Right lobe of liver (tissue), 6 donors: ENCODE measurements around the gene CCM2. TPM values are rescaled to one million over a fixed set of nuclear protein-coding genes. Genes with fewer than 3 reads are reported as not detected.

ENCODE experiments used
- ATAC-seq, 4 donors: fragments of 200-7000 bp; cut with Tn5 transposase; one replicate each; pipeline ENCODE4 v1.9.1; 2020; ENCODE audit warnings: mild to moderate bottlenecking in 4 of 4, moderate library complexity in 4 of 4
- DNase-seq, 3 donors: peaks; one replicate each; pipeline ENCODE4 v3.0.0-alpha.2; 2020
- H3K27ac ChIP-seq, 3 donors: fragments of 200-600 bp; one replicate each; pipeline ENCODE4 v1.8.0; 2022
- H3K27me3 ChIP-seq, 2 donors: fragments of 200-600 bp; one replicate each; pipeline ENCODE4 v1.8.0; 2022
- H3K36me3 ChIP-seq, 4 donors: fragments of 200-600 bp; sonication (generic) in 1 of 4; one replicate each; pipeline versions ENCODE4 v1.5.1 to v1.8.0; 2017 to 2022; ENCODE audit warnings: control low read depth in 1 of 4
- H3K4me1 ChIP-seq, 4 donors: fragments of 200-600 bp; sonication (generic) in 1 of 4; one replicate each; pipeline versions ENCODE4 v1.5.1 to v1.8.0; 2017 to 2022; ENCODE audit warnings: control low read depth in 1 of 4
- H3K4me3 ChIP-seq, 3 donors: fragments of 200-600 bp; one replicate each; pipeline ENCODE4 v1.8.0; 2022
- H3K9me3 ChIP-seq, 4 donors: fragments of 200-600 bp; sonication (generic) in 1 of 4; one replicate each; pipeline versions ENCODE4 v1.5.1 to v1.8.0; 2017 to 2022; ENCODE audit warnings: control low read depth in 1 of 4
- POLR2A ChIP-seq: fragments of 450-650 bp; IDR thresholded peaks from one replicate; pipeline ENCODE4 v1.6.1; 2017; ENCODE audit warnings: antibody characterized with exemption, mild to moderate bottlenecking
- WGBS: methylation state at CpG from one replicate; pipeline ENCODE4 v1.1.6; 2018; ENCODE audit warnings: low coverage, low lambda C conversion rate; ENCODE audit not compliant: insufficient coverage; ENCODE audit errors: missing lambda C conversion rate; 5-methylcytosine and 5-hydroxymethylcytosine counted together
- intact Hi-C, 2 donors: fragments of 100-400 bp; cut with DNase I; formaldehyde crosslinking; loops; one replicate each; pipeline versions ENCODE4 v1.11.2 to v1.14.1; 2022
- small RNA-seq, 2 experiments: library from RNA; depleted of rRNA; stranded (forward); fragments of <200 nt; gene quantifications; one replicate each; pipeline ENCODE3, GENCODE V24; 2016
- total RNA-seq, 6 experiments: library from RNA; depleted of rRNA in 2 of 6; stranded (reverse); fragments of >200 nt in 2 of 6; fragmentation: NEBNext Ultra II Directional in 3 of 6; extraction: Animal tissue kit (Norgen Biotek cat#: 25700) in 3 of 6; gene quantifications; one replicate each; pipeline versions ENCODE4 v1.1.0 to v1.2.4, GENCODE V29; 2016 to 2023
- TF ChIP-seq, protein P1 (sequence below), 4 donors: fragments of 200-600 bp in 3 of 4; fragments of 450-650 bp in 1 of 4; IDR thresholded peaks; one replicate each; pipeline versions ENCODE4 v1.5.1 to v1.8.0; 2016 to 2022; ENCODE audit warnings: antibody characterized with exemption in 4 of 4, mild to moderate bottlenecking in 2 of 4
- donor health status: DM: no; HTN: yes; CAD: no.
- donor health status: DM: no; HTN: no; CAD: no.
- donor health status: DM: no; HTN: no; CAD: no.
- donor health status: DM: no; HTN: yes; CAD: no.
- donor health status: DM: no; HTN: yes; CAD: no.

The CCM2 gene
- total RNA-seq, 6 experiments from 2014 or later: 29.4 to 70.7 (median 37.9) TPM

DNA sequence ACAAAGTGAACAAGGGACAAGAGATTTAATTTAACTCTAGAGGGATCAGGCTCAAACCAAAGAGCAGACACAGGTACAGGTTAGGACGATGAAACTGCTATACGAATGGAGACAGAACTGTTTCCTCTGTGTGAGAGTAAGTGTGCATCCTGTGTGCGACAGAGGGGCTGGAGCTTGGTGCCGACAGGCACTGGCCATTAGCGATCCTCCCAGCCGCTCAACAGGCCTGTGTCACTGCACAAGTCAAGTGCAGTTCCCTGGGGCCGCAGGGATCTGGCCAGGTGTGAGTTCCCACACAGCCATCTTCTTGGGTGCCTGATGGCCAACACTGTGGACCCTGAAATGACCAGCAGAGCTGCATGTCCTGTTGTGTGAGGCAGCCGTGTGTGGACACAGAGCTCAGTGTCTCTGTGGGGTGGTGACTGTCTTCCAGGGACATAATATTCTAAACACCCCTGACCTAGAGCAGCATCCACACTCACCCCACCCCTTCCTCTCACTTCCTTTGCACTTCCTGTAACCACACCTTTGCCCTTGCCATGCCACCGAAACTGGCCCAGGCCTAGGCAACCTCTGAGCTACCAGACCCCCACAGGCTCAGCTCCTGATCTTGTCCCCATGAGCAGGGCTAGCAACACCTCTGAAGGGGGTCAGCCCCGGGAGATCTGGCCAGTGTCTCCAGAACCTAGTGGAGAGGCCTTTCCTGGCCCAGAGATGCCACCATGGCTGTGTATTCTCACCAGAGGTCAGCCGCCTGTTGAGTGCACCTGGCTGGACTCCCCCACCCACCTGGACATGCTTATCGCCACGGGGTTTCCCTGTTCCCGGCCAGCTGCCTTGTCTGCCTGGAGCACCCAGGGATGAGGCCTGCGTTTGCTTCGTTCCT lies 123.2 kb downstream of the CCM2 start:
- intact Hi-C loops: no loop called here
- Histone ChIP-seq H3K4me3 (no peak overlapping the region), H3K4me1 (no peaks in the 10 kb centered on the region), H3K27me3 (no peaks in the 10 kb centered on the region), H3K9me3 (no peaks in the 10 kb centered on the region), H3K27ac (no peak overlapping the region), H3K36me3 (no peaks in the 10 kb centered on the region)
- no peak for DNase-seq
- no peak for ATAC-seq
- 70% methylated on average over 6 of the region's 16 CpGs for whole genome bisulfite sequencing
- no peak for TF ChIP-seq POLR2A
- TF ChIP-seq, protein P1, sequence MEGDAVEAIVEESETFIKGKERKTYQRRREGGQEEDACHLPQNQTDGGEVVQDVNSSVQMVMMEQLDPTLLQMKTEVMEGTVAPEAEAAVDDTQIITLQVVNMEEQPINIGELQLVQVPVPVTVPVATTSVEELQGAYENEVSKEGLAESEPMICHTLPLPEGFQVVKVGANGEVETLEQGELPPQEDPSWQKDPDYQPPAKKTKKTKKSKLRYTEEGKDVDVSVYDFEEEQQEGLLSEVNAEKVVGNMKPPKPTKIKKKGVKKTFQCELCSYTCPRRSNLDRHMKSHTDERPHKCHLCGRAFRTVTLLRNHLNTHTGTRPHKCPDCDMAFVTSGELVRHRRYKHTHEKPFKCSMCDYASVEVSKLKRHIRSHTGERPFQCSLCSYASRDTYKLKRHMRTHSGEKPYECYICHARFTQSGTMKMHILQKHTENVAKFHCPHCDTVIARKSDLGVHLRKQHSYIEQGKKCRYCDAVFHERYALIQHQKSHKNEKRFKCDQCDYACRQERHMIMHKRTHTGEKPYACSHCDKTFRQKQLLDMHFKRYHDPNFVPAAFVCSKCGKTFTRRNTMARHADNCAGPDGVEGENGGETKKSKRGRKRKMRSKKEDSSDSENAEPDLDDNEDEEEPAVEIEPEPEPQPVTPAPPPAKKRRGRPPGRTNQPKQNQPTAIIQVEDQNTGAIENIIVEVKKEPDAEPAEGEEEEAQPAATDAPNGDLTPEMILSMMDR (IDR thresholded peaks at IDR 0.05): no peak

DNA sequence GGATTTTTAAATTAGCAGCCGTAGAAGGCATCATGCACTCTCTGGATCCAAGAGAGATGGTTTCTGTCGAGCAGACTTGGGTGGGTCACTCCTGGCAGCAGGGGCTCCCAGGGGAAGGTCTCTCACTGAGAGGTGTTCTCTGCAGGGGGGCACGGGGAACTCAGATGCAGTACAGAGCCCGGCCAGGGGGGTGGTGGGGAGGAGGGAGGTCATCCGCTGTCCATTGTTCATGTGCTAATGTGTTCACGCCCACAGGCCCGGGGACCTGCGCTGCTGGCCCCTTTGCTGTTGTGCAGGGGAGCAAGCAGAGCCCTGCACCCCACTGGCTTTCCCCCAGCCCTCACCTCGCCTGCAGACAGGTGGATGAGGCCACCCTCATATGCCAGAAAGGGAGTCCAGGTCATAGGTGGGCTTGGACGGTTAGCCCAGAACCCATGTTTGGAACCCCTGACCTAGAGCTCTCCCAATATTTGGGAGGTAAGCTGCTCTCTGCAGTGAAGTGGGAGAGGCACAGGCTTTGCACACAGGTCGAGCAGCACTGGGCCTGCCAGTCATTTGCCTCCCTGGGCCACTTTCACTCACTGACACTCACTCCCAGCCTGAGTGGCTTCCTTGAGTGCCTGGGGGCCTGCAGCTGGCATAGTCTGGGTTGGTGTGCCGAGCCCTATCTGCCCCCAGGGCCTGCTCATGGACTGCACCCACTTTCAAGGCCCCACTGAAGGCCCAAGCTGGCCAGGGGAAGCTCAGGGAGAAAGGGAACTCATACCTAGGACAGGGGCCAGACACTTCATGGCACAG lies 124.1 kb downstream of the CCM2 start:
- no peaks in the 10 kb centered on the region for H3K4me1 ChIP-seq
- H3K36me3 ChIP-seq: no peaks in the 10 kb centered on the region
- 69% methylated on average over 2 of the region's 12 CpGs for WGBS
- no peak overlapping the region for H3K27ac ChIP-seq
- intact Hi-C loops: no loop called here
- no peaks in the 10 kb centered on the region for H3K9me3 ChIP-seq
- H3K27me3 ChIP-seq: no peaks in the 10 kb centered on the region
- H3K4me3 ChIP-seq: no peak overlapping the region
- ATAC-seq: no peak
- no peak for DNase-seq
- TF ChIP-seq POLR2A: no peak
- TF ChIP-seq, protein P1 (IDR thresholded peaks at IDR 0.05): no peak

GRCh38 chr7:45125193-45125904 lies 125.3 kb downstream of the CCM2 start:
- Histone ChIP-seq H3K4me3 (no peak overlapping the region), H3K36me3 (no peaks in the 10 kb centered on the region), H3K27ac (no peak overlapping the region), H3K9me3 (no peaks in the 10 kb centered on the region), H3K27me3 (no peaks in the 10 kb centered on the region), H3K4me1 (no peaks in the 10 kb centered on the region)
- TF ChIP-seq, protein P1 (IDR thresholded peaks at IDR 0.05): no peak
- TF ChIP-seq POLR2A: no peak
- DNase-seq (no peak), ATAC-seq (no peak)
- intact Hi-C loops: no loop called here
- WGBS: 81% methylated on average over 2 of the region's 11 CpGs

Small RNAs within 50 kb of the gene (small RNA-seq; reads per million reads assigned to genes)
- gene SNORA5A (5.6 to 7.4 reads per million in 2 experiments), gene SNORA5B (0 reads per million in 2 experiments), gene SNORA5C (114 to 171 reads per million in 2 experiments)

Other genes starting within 250 kb of the CCM2 start
- 1,000 to 10,000 TPM in 2 of 6 experiments, 100 to 1,000 TPM in 4; 530 to 1,528 (median 637) TPM for gene PPIA, start 203.5 kb upstream of the CCM2 start, total RNA-seq
- gene H2AZ2, start 152.1 kb upstream of the CCM2 start, total RNA-seq: 10 to 100 TPM; 49.3 to 69.1 (median 60.9) TPM
- gene PURB, start 114.7 kb upstream of the CCM2 start, total RNA-seq: 1 to 10 TPM; 4.9 to 6.9 (median 6.7) TPM
- gene MYO1G, start 21.2 kb upstream of the CCM2 start, total RNA-seq: 1 to 10 TPM in 5 of 6 experiments, under 1 TPM in 1; 0.92 to 4.5 (median 2.0) TPM
- under 1 TPM in 5 of 6 experiments, not detected in 1; 0.09 to 0.42 (median 0.12) TPM for gene NACAD, start 88.8 kb downstream of the CCM2 start, total RNA-seq
- 10 to 100 TPM; 33.0 to 57.1 (median 41.7) TPM for gene TBRG4, start 111.5 kb downstream of the CCM2 start, total RNA-seq
- gene RAMP3, start 157.6 kb downstream of the CCM2 start, total RNA-seq: 10 to 100 TPM in 4 of 6 experiments, 1 to 10 TPM in 2; 3.6 to 25.9 (median 23.4) TPM